Neural progenitor cell (in vitro differentiated cells): ENCODE measurements around the gene WDPCP.

Experiments used
- EZH2 ChIP-seq: fragments of 200-600 bp; sonication (generic); IDR thresholded peaks from 2 replicates; pipeline ENCODE4 v1.6.1; 2017; ENCODE audit warnings: antibody characterized with exemption, mild to moderate bottlenecking, moderate library complexity
- TF ChIP-seq, protein P1 (sequence below): fragments of 200-600 bp; sonication (generic); IDR thresholded peaks from 2 replicates; pipeline ENCODE4 v1.5.1; 2017; ENCODE audit warnings: antibody characterized with exemption, mild to moderate bottlenecking

DNA sequence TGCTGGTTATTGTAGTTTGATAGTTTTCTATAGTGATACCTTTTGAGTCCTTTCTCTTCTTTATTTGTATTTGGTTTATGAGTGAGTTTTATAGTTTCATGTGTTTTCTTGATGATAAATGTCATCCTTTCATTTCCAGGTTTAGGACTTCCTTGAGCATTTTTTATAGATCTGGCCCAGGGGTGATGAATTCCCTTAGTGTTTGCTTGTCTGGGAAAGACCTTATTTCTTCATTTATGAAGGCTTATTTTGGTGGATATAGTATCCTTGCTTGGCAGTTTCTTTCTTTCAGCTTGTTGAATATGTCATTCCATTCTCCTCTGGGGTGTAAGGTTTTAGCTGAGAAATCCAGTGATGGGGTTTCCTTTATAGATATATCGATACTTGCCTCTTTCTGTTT is 483.8 kb downstream of the WDPCP start:
- TF ChIP-seq, protein P1, sequence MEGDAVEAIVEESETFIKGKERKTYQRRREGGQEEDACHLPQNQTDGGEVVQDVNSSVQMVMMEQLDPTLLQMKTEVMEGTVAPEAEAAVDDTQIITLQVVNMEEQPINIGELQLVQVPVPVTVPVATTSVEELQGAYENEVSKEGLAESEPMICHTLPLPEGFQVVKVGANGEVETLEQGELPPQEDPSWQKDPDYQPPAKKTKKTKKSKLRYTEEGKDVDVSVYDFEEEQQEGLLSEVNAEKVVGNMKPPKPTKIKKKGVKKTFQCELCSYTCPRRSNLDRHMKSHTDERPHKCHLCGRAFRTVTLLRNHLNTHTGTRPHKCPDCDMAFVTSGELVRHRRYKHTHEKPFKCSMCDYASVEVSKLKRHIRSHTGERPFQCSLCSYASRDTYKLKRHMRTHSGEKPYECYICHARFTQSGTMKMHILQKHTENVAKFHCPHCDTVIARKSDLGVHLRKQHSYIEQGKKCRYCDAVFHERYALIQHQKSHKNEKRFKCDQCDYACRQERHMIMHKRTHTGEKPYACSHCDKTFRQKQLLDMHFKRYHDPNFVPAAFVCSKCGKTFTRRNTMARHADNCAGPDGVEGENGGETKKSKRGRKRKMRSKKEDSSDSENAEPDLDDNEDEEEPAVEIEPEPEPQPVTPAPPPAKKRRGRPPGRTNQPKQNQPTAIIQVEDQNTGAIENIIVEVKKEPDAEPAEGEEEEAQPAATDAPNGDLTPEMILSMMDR: no peak
- TF ChIP-seq EZH2: no peak
